Mesothelial cell of epicardium (in vitro differentiated cells): ENCODE data around the gene LDLRAP1. TPM values are rescaled to one million over a fixed set of nuclear protein-coding genes. Genes with fewer than 3 reads are reported as not detected.

ENCODE experiments used
- DNase-seq, 2 experiments: peaks; one replicate each; pipeline ENCODE4 v3.0.0; 2021; ENCODE audit warnings: low spot score in 2 of 2; ENCODE audit not compliant: unreplicated experiment in 2 of 2
- H3K27ac Mint-ChIP-seq: 2 replicates; pipeline ENCODE4 v1.8.0; 2021; ENCODE audit warnings: mixed read lengths
- H3K27me3 Mint-ChIP-seq: 2 replicates; pipeline ENCODE4 v1.8.0; 2021; ENCODE audit warnings: low read depth, mixed read lengths
- H3K36me3 Mint-ChIP-seq: 2 replicates; pipeline ENCODE4 v1.8.0; 2021; ENCODE audit warnings: mixed read lengths
- H3K4me1 Mint-ChIP-seq: 2 replicates; pipeline ENCODE4 v1.8.0; 2021; ENCODE audit warnings: mixed read lengths
- H3K4me3 Mint-ChIP-seq: 2 replicates; pipeline ENCODE4 v1.8.0; 2021; ENCODE audit warnings: mild to moderate bottlenecking, moderate library complexity, mixed read lengths
- H3K9me3 Mint-ChIP-seq: 2 replicates; pipeline ENCODE4 v1.8.0; 2021; ENCODE audit warnings: mixed read lengths
- CTCF ChIP-seq: fragments of 200-600 bp; sonication (generic); IDR thresholded peaks from one replicate; pipeline ENCODE4 v1.5.0; 2021; ENCODE audit warnings: antibody characterized with exemption; ENCODE audit not compliant: unreplicated experiment
- total RNA-seq: library from RNA; stranded (reverse); gene quantifications from 3 replicates; pipeline ENCODE4 v1.2.1, GENCODE V29; 2021

LDLRAP1 gene
- total RNA-seq, 1 donor from 2014 or later = 10.0 TPM

GRCh38 chr1:25612421-25612820 lies 69.0 kb downstream of the LDLRAP1 start:
- Mint-ChIP-seq H3K27ac (no peak overlapping the region), H3K36me3 (no peaks in the 10 kb centered on the region), H3K4me1 (peaks cover 9% of the 10 kb centered on the region), H3K9me3 (no peaks in the 10 kb centered on the region), H3K4me3 (no peak overlapping the region), H3K27me3 (peaks cover 56% of the 10 kb centered on the region)
- TF ChIP-seq CTCF = no peak
- no peak for DNase-seq

DNA sequence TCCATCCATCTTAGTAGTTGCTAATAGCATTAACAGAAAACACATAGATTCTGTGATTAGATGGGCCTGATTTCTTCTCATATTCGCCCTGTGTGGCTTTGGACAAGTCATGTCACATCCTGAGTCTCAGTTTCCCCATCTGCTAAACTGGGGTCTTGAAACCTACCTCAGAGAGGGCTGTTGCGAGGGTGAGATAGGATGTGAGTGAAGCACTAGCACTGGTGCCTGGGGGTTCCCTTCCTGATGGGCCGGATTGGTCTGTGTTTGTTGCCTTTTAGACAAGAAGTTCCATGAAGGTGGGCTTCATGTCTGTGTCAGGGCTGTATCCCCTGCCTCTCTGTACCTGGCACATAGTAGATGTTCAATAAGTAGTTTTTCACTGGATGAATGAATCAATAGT lies 69.7 kb downstream of the LDLRAP1 start:
- no peak overlapping the region for H3K4me3 Mint-ChIP-seq
- no peak for TF ChIP-seq CTCF
- no peaks in the 10 kb centered on the region for H3K9me3 Mint-ChIP-seq
- H3K4me1 Mint-ChIP-seq = peaks cover 10% of the 10 kb centered on the region
- no peak for DNase-seq
- H3K27ac Mint-ChIP-seq = no peak overlapping the region
- H3K36me3 Mint-ChIP-seq = no peaks in the 10 kb centered on the region
- peaks cover 58% of the 10 kb centered on the region for H3K27me3 Mint-ChIP-seq

- Mint-ChIP-seq H3K9me3 (no peaks in the 10 kb centered on the region), H3K27me3 (peaks cover 67% of the 10 kb centered on the region), H3K4me3 (no peak overlapping the region), H3K36me3 (no peaks in the 10 kb centered on the region), H3K4me1 (peaks cover 15% of the 10 kb centered on the region), H3K27ac (peak overlapping the region; percentile 47)
- no peak for DNase-seq
- TF ChIP-seq CTCF = no peak
These were observed 71.2 kb downstream of the LDLRAP1 start for GRCh38 chr1:25614501-25615171.

GRCh38 chr1:25615172-25615541 lies 71.8 kb downstream of the LDLRAP1 start:
- no peaks in the 10 kb centered on the region for H3K36me3 Mint-ChIP-seq
- no peak for TF ChIP-seq CTCF
- H3K9me3 Mint-ChIP-seq = no peaks in the 10 kb centered on the region
- H3K4me1 Mint-ChIP-seq = peaks cover 15% of the 10 kb centered on the region
- peak overlapping the region; percentile 47 for H3K27ac Mint-ChIP-seq
- no peak for DNase-seq
- no peak overlapping the region for H3K4me3 Mint-ChIP-seq
- H3K27me3 Mint-ChIP-seq = peaks cover 68% of the 10 kb centered on the region

DNA sequence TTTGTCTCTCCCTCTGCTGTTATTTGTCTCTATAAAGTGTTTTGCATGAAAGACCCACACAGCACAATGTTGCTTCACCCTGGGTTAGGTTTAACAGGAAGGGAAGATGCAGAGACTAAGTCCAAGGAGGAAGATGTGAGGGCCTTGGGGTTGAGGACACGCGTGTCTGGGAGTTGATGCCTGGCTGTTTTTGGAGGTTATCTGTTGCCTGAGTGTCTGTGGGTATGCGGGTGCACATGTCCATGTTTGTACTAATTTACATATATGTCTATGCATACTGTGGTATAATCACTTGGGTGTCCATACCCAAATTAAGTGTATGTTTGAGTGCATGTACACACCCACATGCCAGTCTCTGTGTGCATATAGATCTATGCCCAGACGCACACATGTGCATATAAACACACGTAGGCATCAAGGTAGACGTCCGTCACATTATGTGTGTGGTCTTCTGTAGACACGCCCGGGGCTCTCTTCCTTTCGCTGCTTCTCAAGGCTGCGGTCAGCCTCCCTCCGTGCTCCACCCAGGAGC lies 72.2 kb downstream of the LDLRAP1 start:
- Mint-ChIP-seq H3K27me3 (peaks cover 68% of the 10 kb centered on the region), H3K4me3 (peak overlapping the region; percentile 55), H3K4me1 (peaks cover 15% of the 10 kb centered on the region), H3K9me3 (no peaks in the 10 kb centered on the region), H3K27ac (peak overlapping the region; percentile 11), H3K36me3 (no peaks in the 10 kb centered on the region)
- DNase-seq = no peak
- TF ChIP-seq CTCF = no peak
